GM19468 (cell line): ENCODE results near the gene LRG1.
"Not testable (repeated sequence)": the region's sequence is repeated elsewhere in the genome, so short reads cannot be mapped to it uniquely, and the experiment has no call there.

Experiments used
- ATAC-seq: cut with Tn5 transposase; IDR thresholded peaks from one replicate; pipeline ENCODE4 v1.9.1; 2021; ENCODE audit warnings: mild to moderate bottlenecking, moderate library complexity, moderate number of reproducible peaks; ENCODE audit not compliant: unreplicated experiment; ENCODE audit errors: extremely low read depth

The LRG1 gene

GRCh38 chr19:4533334-4533733 is 6.5 kb downstream of the LRG1 start:
- no peak for ATAC-seq

GRCh38 chr19:4531562-4532165 is 8.2 kb downstream of the LRG1 start:
- no peak for ATAC-seq

DNA sequence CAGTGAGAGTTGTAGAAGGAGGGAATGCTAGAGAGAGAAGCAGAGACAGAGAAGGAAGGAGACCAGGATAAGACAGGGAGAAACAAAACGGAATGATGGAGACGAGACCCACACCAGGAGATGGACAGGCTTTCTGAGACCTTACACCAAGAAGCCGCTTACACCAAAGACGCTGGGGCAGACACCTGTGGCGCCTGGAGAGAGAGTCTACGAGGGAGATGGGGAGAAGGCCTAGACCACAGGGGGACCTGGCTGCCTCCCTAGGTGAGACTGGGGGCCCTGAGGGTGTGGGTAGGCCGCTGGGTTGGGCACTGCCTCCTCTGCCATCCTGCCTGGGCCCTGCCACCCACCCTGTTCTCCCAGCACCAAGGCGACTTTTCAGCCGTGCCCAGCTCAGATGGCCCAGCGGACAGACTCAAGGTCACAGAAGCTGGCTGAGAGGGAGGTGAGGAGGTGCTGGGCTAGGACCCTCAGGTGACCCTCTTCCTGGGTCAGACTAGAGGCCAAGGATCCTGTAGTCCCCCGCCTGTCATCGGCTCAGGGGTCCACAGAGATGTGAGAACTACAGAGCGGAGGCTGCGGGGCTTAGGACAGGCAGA is 9.8 kb downstream of the LRG1 start:
- no peak for ATAC-seq

GRCh38 chr19:4528843-4529242 is 11.0 kb downstream of the LRG1 start:
- no peak for ATAC-seq

DNA sequence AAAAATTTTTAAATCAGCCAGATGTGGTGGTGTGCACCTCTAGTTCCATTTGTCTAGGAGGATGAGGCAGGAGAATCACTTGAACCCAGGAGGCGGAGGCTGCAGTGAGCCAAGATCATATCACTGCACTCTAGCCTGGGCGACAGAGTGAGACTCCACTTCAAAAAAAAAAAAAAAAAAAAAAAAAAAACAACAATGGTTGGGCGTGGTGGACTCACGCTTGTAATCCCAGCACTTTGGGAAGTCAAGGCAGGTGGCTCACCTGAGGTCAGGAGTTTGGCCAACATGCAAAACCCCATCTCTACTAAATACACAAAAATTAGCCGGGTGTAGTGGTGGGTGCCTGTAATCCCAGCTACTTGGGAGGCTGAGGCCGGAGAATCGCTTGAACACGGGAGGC is 12.5 kb downstream of the LRG1 start:
- not testable (repeated sequence) for ATAC-seq

GRCh38 chr19:4525563-4526002 is 14.3 kb downstream of the LRG1 start:
- no peak for ATAC-seq

- ATAC-seq = no peak
Observed at GRCh38 chr19:4524808-4525562, 14.9 kb downstream of the LRG1 start.

DNA sequence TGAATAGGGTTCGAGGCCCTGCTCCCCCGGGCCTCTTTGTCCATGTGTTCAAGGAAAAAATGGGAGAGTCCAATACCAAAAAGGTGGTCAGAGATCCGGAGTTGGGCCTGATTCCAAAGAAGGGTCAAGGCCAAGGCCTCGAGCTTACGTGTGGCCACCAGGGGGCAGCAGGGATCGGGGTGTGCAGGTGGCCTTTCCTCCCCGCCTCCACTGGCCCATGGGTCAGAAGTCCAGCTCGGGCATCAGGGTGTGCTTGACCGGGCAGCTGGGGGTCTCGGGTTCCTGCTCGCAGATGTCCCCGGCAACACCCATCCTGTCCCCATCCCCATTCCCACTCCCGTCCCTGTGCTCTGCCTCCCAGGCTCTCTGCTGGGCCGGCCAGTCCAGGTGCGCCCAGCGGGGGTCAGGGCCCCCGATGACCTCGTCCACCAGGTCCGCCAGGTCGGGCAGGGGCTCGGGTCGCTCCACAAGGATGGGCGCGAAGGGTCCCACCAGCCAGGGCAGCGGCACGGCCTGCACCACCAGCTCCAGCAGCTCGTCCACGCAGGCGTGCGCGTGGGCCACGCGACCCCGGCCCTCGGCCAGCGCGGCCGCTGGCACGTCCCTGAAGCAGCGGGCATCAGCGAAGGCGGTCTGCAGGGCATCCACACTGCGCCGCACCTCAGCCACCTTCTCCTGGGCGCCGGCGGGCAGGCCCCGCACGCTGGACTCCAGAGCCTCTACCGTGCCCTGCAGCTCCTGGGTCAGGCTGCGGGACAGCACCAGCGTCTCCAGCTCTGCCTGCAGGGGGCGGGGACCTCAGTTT is 16.3 kb downstream of the LRG1 start:
- ATAC-seq = no peak

- ATAC-seq = no peak
Observed at GRCh38 chr19:4522291-4523002, 17.4 kb downstream of the LRG1 start.

DNA sequence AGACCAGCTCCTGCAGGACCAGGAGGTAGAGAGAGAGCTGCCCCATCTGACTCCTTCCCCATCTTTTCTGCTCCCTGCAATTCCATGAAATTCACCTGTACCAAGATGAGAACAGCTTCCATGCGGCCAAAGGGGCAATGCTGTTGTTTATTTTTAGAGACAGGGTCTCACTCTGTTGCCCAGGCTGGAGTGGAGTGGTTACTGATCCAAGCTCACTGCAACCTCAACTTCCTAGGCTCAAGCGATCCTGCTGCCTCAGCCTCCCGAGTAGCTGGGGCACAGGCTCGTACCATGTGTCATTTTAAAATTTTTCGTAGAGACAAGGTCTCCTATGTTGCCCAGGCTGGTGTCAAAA is 18.0 kb downstream of the LRG1 start:
- ATAC-seq = no peak

GRCh38 chr19:4521170-4521887 is 18.5 kb downstream of the LRG1 start:
- no peak for ATAC-seq

DNA sequence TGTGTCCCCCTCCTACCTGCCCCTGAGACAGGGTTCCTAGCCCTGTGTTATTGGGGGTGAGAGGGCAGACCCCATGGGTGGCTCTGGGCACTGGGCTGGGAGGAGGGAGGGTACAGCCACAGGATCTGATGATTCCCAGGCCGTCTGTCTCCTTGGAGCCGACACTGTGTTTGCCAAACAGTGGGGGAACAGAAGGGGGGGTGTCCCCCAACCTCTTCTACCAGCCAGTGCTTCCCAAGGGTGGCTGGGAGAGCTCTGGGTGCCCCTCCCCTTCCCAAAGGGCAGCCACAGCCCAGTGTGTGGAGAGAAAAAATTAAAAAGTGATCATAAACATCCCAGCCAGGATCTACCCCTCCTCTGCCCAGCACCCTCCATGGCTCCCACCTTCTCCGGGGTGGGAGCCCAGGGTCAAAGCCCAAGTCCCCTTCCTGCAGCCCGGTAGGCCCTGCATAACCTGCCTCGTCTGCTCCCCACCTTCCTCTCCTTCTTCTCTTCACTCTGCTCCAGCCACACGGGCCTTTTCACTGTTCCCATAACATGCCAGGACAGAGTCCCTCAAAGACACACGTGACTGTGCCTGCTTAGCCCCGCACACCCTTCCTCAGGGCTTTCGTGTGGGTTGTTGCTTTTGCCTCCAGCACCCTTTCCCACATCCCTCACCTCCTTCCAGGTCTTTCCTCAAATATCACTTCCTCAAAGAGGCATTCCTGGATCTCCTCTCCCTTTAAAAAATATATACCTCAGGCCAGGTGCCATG is 20.1 kb downstream of the LRG1 start:
- no peak for ATAC-seq

DNA sequence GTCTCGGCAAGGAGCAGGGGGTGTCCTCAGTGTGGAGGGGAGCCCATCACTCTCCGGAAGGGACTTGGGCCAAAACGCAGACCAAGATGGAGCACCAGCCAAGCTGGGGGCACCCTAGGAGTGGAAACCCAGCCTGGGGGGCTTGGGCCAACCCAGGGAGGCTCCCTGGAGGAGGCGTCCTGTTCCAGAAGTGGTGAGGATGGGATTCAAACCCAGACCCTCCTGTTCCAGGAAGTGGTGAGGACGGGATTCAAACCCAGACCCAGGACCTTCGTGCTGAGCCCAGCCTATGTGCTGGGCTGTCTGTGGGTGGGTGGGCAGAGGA is 20.7 kb downstream of the LRG1 start:
- ATAC-seq = no peak

- no peak for ATAC-seq
Observed at GRCh38 chr19:4518345-4519171, 21.3 kb downstream of the LRG1 start, which contains the start of gene PLIN4. PLIN4 (minus strand) TSS chr19:4518486; CDS start chr19:4518272, 214 bp downstream.

GRCh38 chr19:4517451-4518057 is 22.3 kb downstream of the LRG1 start:
- no peak for ATAC-seq

DNA sequence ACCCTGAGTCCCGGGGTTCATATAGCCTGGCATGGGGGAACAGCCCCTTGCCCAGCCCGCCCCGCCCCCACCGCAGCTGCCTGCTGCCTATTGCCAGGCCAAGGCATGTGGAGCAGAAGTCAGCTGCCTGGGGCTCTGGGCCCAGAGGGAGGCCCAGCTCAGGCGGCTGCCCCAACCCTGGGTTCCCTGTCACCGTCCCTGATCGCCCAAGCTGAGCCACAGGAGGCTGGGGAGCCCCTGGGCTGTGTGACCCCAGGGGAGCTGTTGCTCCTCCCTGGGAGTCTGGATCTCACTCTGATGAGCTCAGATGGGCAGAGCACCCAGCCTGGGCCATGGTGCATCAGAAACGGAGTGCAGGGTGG is 22.9 kb downstream of the LRG1 start:
- no peak for ATAC-seq

DNA sequence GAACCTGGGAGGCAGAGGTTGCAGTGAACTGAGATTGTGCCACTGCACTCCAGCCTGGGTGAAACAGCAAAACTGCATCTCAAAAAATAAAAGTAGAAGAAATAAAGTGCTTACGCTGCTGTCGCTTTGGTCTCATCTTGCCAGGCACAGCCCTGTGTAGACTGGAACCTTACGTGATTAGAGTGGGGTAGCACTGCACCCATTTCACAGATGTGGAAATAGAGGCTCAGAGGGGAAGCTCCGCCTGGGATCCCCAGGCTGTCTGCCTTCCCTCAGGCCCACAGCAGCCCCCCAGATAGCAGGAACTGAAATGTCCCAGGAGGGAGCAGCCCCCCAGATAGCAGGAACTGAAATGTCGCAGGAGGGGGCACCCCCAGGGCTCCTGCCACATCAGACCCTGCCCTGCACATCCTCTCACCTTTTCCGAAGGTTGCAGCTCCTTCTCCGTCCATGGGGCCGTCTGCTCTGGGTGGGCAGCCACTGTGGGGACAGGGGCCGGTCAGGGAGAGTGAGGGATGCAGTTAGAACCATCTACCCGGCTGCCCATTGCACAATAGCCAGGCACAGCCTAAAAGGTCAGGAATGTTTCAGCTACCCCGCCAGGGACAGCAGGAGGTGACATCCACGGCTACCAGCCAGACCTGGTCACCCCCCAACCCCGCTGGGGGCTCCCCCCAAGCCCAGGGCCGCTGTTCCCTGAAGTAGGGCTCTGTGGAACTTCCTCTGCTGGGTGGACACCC is 23.5 kb downstream of the LRG1 start:
- no peak for ATAC-seq
